Lung (tissue), 12 donors: ENCODE measurements around the gene KHDRBS1. TPM values are rescaled to one million over a fixed set of nuclear protein-coding genes. Genes with fewer than 3 reads are reported as not detected.

Experiments used
- ATAC-seq: fragments of 200-7000 bp; cut with Tn5 transposase; one replicate; pipeline ENCODE4 v1.9.1; 2020; ENCODE audit warnings: moderate number of reproducible peaks; ENCODE audit not compliant: insufficient read depth, low FRiP score
- DNase-seq, 3 donors: peaks; one replicate each; pipeline ENCODE4 v3.0.0-alpha.2; 2013 to 2017
- H3K27ac ChIP-seq, 2 donors: one replicate each; pipeline ENCODE4 v1.5.1; 2013; ENCODE audit warnings: mild to moderate bottlenecking in 2 of 2, moderate library complexity in 2 of 2, control low read depth in 1 of 2, inconsistent platforms in 1 of 2, low read depth in 1 of 2, low read length in 1 of 2
- H3K27me3 ChIP-seq, 3 donors: one replicate each; pipeline ENCODE4 v1.5.1; 2013; ENCODE audit warnings: low read length in 2 of 3; ENCODE audit not compliant: control insufficient read depth in 3 of 3, insufficient read depth in 3 of 3
- H3K36me3 ChIP-seq, 4 donors: one replicate each; pipeline ENCODE4 v1.5.1; 2013; ENCODE audit warnings: low read length in 4 of 4, mild to moderate bottlenecking in 1 of 4, moderate library complexity in 1 of 4; ENCODE audit not compliant: control insufficient read depth in 4 of 4, insufficient read depth in 4 of 4
- H3K4me1 ChIP-seq, 5 donors: one replicate each; pipeline ENCODE4 v1.5.1; 2013; ENCODE audit warnings: low read length in 5 of 5, mild to moderate bottlenecking in 2 of 5, moderate library complexity in 1 of 5; ENCODE audit not compliant: control insufficient read depth in 5 of 5, insufficient read depth in 5 of 5
- H3K4me3 ChIP-seq: one replicate; pipeline ENCODE4 v1.5.1; 2013; ENCODE audit warnings: mild to moderate bottlenecking, control low read depth, moderate library complexity
- H3K9ac ChIP-seq, 2 donors: one replicate each; pipeline ENCODE4 v1.5.1; 2013; ENCODE audit warnings: low read length in 2 of 2, control low read depth in 1 of 2; ENCODE audit not compliant: insufficient read depth in 1 of 2
- H3K9me3 ChIP-seq, 4 donors: one replicate each; pipeline ENCODE4 v1.5.1; 2013; ENCODE audit warnings: low read length in 3 of 4, mild to moderate bottlenecking in 1 of 4, moderate library complexity in 1 of 4; ENCODE audit not compliant: control insufficient read depth in 4 of 4, insufficient read depth in 3 of 4
- CTCF ChIP-seq: IDR thresholded peaks from 2 replicates; pipeline ENCODE4 v1.5.1; 2012; ENCODE audit warnings: mild to moderate bottlenecking; ENCODE audit errors: control extremely low read depth, extremely low read depth
- WGBS, 2 donors: extraction: QIAGEN DNeasy Blood & Tissue Kit; methylation state at CpG; one replicate each; pipeline ENCODE4 v1.1.7; 2013; 5-methylcytosine and 5-hydroxymethylcytosine counted together
- polyA plus RNA-seq, 2 donors: library from polyadenylated mRNA; stranded (reverse); fragments of 200-250 nt; gene quantifications; one replicate each; pipeline ENCODE4 v1.2.1, GENCODE V29; 2013
- total RNA-seq, 2 donors: library from RNA; depleted of rRNA in 1 of 2; stranded (reverse); fragments of >200 nt in 1 of 2; gene quantifications; one replicate each; pipeline ENCODE4 v1.2.1, GENCODE V29; 2014 to 2021
- donor health status: control.
- donor health status: control.
- donor health status: Bipolar disorder and iron deficiency.
- donor health status: healthy.
- donor health status: DM: yes; HTN: yes; CAD: no.

The KHDRBS1 gene
- total and polyA plus RNA-seq, 4 donors = 51.7 to 138 (median 82.2) TPM

DNA sequence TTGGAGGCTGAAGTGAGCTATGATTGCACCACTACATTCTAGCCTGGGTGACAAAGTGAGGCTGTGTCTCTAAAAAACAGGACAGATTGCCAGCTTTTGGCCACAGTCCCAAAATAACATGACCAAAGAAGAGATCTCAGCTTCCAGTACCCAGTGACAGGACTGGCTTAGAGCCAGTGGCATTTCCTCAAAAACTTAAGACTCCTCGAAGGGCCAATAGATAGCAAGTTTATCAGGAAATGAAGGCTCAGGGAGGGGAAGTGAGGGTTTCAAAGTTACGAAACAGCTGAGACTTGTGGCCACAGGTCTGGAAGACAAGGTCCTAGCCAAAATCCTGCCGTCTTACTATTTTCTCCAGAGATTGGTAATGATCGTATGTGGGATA, 52.8 kb downstream of the KHDRBS1 start:
- Histone ChIP-seq H3K9me3 (no peaks in the 10 kb centered on the region), H3K27me3 (no peaks in the 10 kb centered on the region), H3K27ac (peak overlapping the region in 1 of 2 donors; percentile 67), H3K4me3 (no peak overlapping the region), H3K36me3 (peaks cover 0 to 10% (median 3%) of the 10 kb centered on the region in 4 donors), H3K4me1 (peaks cover 5 to 22% (median 6%) of the 10 kb centered on the region in 5 donors), H3K9ac (peak overlapping the region in 1 of 2 donors; percentile 7)
- TF ChIP-seq CTCF = no peak
- 0 to 2% methylated on average over 4 of the region's 4 CpGs for WGBS, 2 donors
- ATAC-seq (peak; percentile 56), DNase-seq (peak; percentile 74 to 92 (median 86))

DNA sequence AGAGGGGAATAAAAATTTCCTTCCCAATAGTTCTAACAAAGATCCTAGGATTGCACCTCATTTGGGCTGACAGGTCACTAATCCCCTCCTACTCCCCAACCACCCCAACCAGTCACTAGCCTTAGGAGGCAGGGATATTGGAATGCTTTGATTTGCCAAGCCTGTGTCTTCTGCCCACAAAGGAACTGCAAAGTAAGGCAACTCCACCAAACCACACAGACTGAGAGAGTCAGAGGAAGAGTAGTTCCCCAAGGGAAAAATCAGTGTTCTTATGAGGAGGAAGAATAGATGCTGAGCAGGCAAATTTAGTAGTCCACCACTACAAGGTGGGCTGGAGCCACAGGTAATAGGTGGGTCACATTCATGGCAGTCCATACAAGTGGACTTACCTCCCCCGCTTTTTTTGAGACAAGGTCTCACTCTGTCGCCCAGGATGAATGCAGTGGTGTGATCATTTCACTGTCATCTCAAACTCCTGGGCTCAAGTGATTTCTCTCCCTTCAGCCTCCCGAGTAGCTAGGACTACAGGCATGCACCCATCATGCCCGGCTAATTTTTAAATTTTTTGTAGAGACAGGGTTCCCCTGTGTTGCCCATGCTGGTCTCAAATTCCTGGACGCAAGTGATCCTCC, 55.4 kb downstream of the KHDRBS1 start:
- no peak overlapping the region for H3K9ac ChIP-seq
- WGBS, 2 donors = 89% methylated on average over 5 of the region's 5 CpGs

DNA sequence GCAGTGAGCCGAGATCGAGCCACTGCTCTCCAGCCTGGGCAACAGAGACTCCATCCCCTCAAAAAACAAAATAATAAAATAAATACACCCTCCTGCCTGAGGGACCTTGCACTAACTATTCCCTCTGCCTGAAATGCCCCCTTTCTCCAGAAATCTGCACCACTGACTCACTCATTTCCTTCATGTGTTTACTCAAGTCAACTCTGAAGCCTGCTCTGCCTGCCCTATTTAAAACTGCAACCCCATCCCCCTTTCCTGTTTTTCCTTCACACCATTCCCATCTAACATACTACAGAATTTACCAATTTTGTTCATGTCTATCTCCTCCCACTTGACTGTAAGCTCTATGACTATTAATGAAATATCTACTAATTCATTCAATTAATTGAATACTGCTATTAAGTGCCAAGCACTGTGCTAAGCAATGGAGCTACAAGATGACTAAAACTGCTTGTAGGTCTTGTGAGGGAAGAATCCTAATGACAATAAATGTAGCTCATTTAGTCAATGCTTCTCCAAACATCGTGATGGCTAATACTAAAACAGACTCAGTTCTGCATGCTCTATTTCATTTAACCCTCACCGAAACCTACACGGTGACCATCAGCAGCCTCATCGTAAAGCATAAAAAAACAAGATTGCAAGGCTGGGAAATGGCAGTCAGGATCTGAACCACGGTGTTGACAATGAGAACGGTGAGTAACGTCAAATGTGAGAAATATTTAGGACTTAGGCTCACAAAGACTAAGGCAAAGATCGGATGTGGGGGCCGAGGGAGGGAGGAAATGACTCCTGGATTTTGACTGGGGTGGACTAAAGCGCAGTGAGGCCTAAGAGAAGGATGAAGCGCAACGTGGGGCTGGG, 58.3 kb downstream of the KHDRBS1 start:
- Histone ChIP-seq H3K36me3 (peaks cover 0 to 15% (median 8%) of the 10 kb centered on the region in 4 donors), H3K9ac (peak overlapping the region; percentile 61 to 83), H3K27me3 (no peaks in the 10 kb centered on the region), H3K4me1 (peaks cover 0 to 13% (median 8%) of the 10 kb centered on the region in 5 donors), H3K9me3 (no peaks in the 10 kb centered on the region), H3K27ac (peak overlapping the region; percentile 77 to 94), H3K4me3 (peak overlapping the region; percentile 88)
- no peak for TF ChIP-seq CTCF
- ATAC-seq (no peak), DNase-seq (peak in 2 of 3 donors; percentile 47 to 76)
- WGBS, 2 donors = 13 to 14% methylated on average over 14 of the region's 14 CpGs

More for the DNA sequence above, 55.4 kb downstream of the KHDRBS1 start:
- ATAC-seq (no peak), DNase-seq (no peak)
- Histone ChIP-seq H3K27ac (no peak overlapping the region), H3K9me3 (no peaks in the 10 kb centered on the region), H3K4me3 (no peak overlapping the region), H3K4me1 (peaks cover 0 to 18% (median 8%) of the 10 kb centered on the region in 5 donors), H3K36me3 (no peaks in the 10 kb centered on the region), H3K27me3 (no peaks in the 10 kb centered on the region)
- no peak for TF ChIP-seq CTCF
